ENCODE measurements around the gene YWHAH. TPM values are rescaled to one million over a fixed set of nuclear protein-coding genes. Genes with fewer than 3 reads are reported as not detected.
A peak's percentile ranks its signal among the peaks of the same experiment; 100 is the strongest.

Gene YWHAH
- total and polyA plus RNA-seq, 9 of the 15 experiments (the other 6 are each of a cell fraction or from before 2014, with no cell fraction given), result 32.0 to 177 (median 114) TPM

- TF ChIP-seq PBX2 (CRISPR knock-in tag; IDR thresholded peaks at IDR 0.05; ENCODE audit: low read depth), result no peak
- peak; percentile 76 for TF ChIP-seq PBX2 (tag; conservative IDR thresholded peaks at IDR 0.05; ENCODE audit: low read depth)
- TF ChIP-seq HES1 (IDR thresholded peaks at IDR 0.05; ENCODE audit: low read depth), result no peak
- TF ChIP-seq ZNF592 (IDR thresholded peaks at IDR 0.05), result peak; percentile 34; the same call in 1 of the 2 replicates
- TF ChIP-seq DNMT1 (IDR thresholded peaks at IDR 0.05), result no peak
- TF ChIP-seq SMC3 (conservative IDR thresholded peaks at IDR 0.05; ENCODE audit: insufficient read depth, low read depth, low read length), result peak; percentile 78
- no peak for TF ChIP-seq CEBPZ (IDR thresholded peaks at IDR 0.05; ENCODE audit: borderline replicate concordance, low read depth, low read length)
- no peak for TF ChIP-seq ELK1 (CRISPR knock-in tag; IDR thresholded peaks at IDR 0.05)
- peak; percentile 87 for TF ChIP-seq DEAF1 (CRISPR knock-in tag; IDR thresholded peaks at IDR 0.05)
- TF ChIP-seq PREB (CRISPR knock-in tag; IDR thresholded peaks at IDR 0.05), result no peak
- TF ChIP-seq RAD21 (CRISPR knock-in tag; conservative IDR thresholded peaks at IDR 0.05 in 1 of 2, IDR thresholded peaks at IDR 0.05 in 1 of 2), result peak; percentile 80 to 93
Measured at GRCh38 chr22:31947296-31947695, 3.0 kb downstream of the YWHAH start (continued).
